ENCODE results near the gene EXOC4.

DNA sequence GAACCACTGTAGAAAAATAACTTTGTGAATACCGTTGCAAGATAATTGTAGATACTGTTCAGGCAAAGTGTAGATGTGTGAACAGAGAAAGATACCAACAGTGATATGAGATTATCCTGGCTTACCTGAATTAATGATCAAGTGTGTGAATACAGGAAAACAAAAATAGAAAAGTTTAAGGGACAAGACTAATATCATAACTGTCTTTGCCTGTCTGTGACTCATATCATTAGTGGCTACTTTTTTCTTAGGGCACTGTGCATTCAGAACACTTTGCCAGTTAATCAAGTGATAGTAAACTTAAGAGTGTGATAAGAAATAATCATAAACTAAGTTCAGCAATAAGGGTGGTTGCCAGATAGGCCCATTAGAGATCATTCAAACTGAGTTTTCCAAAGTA lies 551.2 kb downstream of the EXOC4 start:
- TF ChIP-seq, protein P1, sequence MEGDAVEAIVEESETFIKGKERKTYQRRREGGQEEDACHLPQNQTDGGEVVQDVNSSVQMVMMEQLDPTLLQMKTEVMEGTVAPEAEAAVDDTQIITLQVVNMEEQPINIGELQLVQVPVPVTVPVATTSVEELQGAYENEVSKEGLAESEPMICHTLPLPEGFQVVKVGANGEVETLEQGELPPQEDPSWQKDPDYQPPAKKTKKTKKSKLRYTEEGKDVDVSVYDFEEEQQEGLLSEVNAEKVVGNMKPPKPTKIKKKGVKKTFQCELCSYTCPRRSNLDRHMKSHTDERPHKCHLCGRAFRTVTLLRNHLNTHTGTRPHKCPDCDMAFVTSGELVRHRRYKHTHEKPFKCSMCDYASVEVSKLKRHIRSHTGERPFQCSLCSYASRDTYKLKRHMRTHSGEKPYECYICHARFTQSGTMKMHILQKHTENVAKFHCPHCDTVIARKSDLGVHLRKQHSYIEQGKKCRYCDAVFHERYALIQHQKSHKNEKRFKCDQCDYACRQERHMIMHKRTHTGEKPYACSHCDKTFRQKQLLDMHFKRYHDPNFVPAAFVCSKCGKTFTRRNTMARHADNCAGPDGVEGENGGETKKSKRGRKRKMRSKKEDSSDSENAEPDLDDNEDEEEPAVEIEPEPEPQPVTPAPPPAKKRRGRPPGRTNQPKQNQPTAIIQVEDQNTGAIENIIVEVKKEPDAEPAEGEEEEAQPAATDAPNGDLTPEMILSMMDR (IDR thresholded peaks at IDR 0.05; ENCODE audit: extremely low read depth in 1 of 2, insufficient read depth in 1 of 2, low read depth in 1 of 2, low read length in 2 of 2): no peak
- no peak for TF ChIP-seq POLR2AphosphoS5 (IDR thresholded peaks at IDR 0.05; ENCODE audit: insufficient read depth, low read depth, low read length)
- no peak for TF ChIP-seq EZH2 (IDR thresholded peaks at IDR 0.05; ENCODE audit: borderline replicate concordance, low read depth, low read length, severe bottlenecking)
- TF ChIP-seq POLR2A (IDR thresholded peaks at IDR 0.05; ENCODE audit: low read depth, low read length): no peak
- no peak for TF ChIP-seq MYC (IDR thresholded peaks at IDR 0.05; ENCODE audit: low read depth, low read length)
